Anterior cingulate cortex (tissue), 58 donors: ENCODE measurements around the gene ASIC1.
A peak's percentile ranks its signal among the peaks of the same experiment; 100 is the strongest.
"Not testable (repeated sequence)": the region's sequence is repeated elsewhere in the genome, so short reads cannot be mapped to it uniquely, and the experiment has no call there.

Experiments
- DNase-seq, 58 donors: peaks; one replicate each; lab custom pipeline; 2025; lab: John Stamatoyannopoulos, UW

The ASIC1 gene

GRCh38 chr12:50079771-50080170 lies 22.4 kb downstream of the ASIC1 start:
- no peak for DNase-seq

GRCh38 chr12:50081096-50081808 lies 23.9 kb downstream of the ASIC1 start:
- DNase-seq, result no peak

GRCh38 chr12:50082644-50083043 lies 25.2 kb downstream of the ASIC1 start:
- no peak for DNase-seq

- no peak for DNase-seq
Observed at GRCh38 chr12:50083301-50083700, 25.9 kb downstream of the ASIC1 start.

- not testable (repeated sequence) for DNase-seq
Observed at GRCh38 chr12:50084409-50084774, 27.0 kb downstream of the ASIC1 start.

- peak; percentile 59 to 96 (median 90) for DNase-seq
Observed at GRCh38 chr12:50084775-50085614, 27.6 kb downstream of the ASIC1 start, which contains the start of gene SMARCD1. Gene SMARCD1, plus strand, starts transcription at chr12:50085342. Its CDS starts 28 bp downstream, at chr12:50085370.

- peak in 1 of 58 donors; percentile 50 for DNase-seq
Observed at GRCh38 chr12:50085615-50086072, 28.2 kb downstream of the ASIC1 start.

GRCh38 chr12:50086148-50086547 lies 28.8 kb downstream of the ASIC1 start:
- no peak for DNase-seq

GRCh38 chr12:50087151-50087550 lies 29.8 kb downstream of the ASIC1 start:
- no peak for DNase-seq

- no peak for DNase-seq
Observed at GRCh38 chr12:50087995-50088394, 30.6 kb downstream of the ASIC1 start.

GRCh38 chr12:50088577-50089335 lies 31.4 kb downstream of the ASIC1 start:
- peak in 19 of 58 donors; percentile 9 to 62 (median 22) for DNase-seq

- no peak for DNase-seq
Observed at GRCh38 chr12:50089730-50090129, 32.3 kb downstream of the ASIC1 start.

GRCh38 chr12:50090391-50090790 lies 33.0 kb downstream of the ASIC1 start:
- DNase-seq, result no peak

GRCh38 chr12:50097952-50098351 lies 40.6 kb downstream of the ASIC1 start:
- no peak for DNase-seq

- DNase-seq, result no peak
Observed at GRCh38 chr12:50099302-50100008, 42.1 kb downstream of the ASIC1 start.

- DNase-seq, result no peak
Observed at GRCh38 chr12:50100561-50100960, 43.2 kb downstream of the ASIC1 start.

- DNase-seq, result peak in 3 of 58 donors; percentile 8 to 36 (median 19)
Observed at GRCh38 chr12:50101663-50102062, 44.3 kb downstream of the ASIC1 start.

GRCh38 chr12:50102131-50102531 lies 44.7 kb downstream of the ASIC1 start:
- DNase-seq, result peak in 39 of 58 donors; percentile 5 to 76 (median 45)

GRCh38 chr12:50102646-50103309 lies 45.4 kb downstream of the ASIC1 start:
- peak in 14 of 58 donors; percentile 17 to 60 (median 42) for DNase-seq
